Cardiac fibroblast (primary cell): Measurements from ENCODE around the gene PRAMEF12.

Experiments used
- DNase-seq, 2 donors: peaks; one replicate each; pipeline versions ENCODE4 v3.0.0 to v3.0.0-alpha.2; 2010; ENCODE audit warnings: low read depth in 2 of 2
- H3K4me3 ChIP-seq, 2 donors: replicated peaks in 1 of 2; 1 replicate in 1 of 2; 2 replicates in 1 of 2; pipeline ENCODE4 v1.5.1; 2011; ENCODE audit warnings: low read depth in 2 of 2, low read length in 2 of 2, mild to moderate bottlenecking in 2 of 2, moderate library complexity in 1 of 2
- CTCF ChIP-seq: IDR thresholded peaks from one replicate; pipeline ENCODE4 v1.5.1; 2011; ENCODE audit warnings: low read depth, mild to moderate bottlenecking, low read length, inconsistent platforms

Gene PRAMEF12

GRCh38 chr1:12757836-12758235 lies 15.7 kb upstream of the PRAMEF12 start:
- H3K4me3 ChIP-seq: no peak overlapping the region
- no peak for TF ChIP-seq CTCF
- DNase-seq: no peak

- TF ChIP-seq CTCF: no peak
Measured at GRCh38 chr1:12760256-12760795, 13.2 kb upstream of the PRAMEF12 start.

GRCh38 chr1:12761781-12762180 lies 11.8 kb upstream of the PRAMEF12 start:
- DNase-seq: no peak
- H3K4me3 ChIP-seq: no peak overlapping the region
- TF ChIP-seq CTCF: no peak

More at GRCh38 chr1:12760256-12760795, 13.2 kb upstream of the PRAMEF12 start:
- no peak for DNase-seq
- no peak overlapping the region for H3K4me3 ChIP-seq

GRCh38 chr1:12762766-12763165 lies 10.8 kb upstream of the PRAMEF12 start:
- DNase-seq: no peak
- no peak overlapping the region for H3K4me3 ChIP-seq
- TF ChIP-seq CTCF: no peak

GRCh38 chr1:12763479-12763878 lies 10.1 kb upstream of the PRAMEF12 start:
- TF ChIP-seq CTCF: no peak
- H3K4me3 ChIP-seq: no peak overlapping the region
- DNase-seq: no peak

- DNase-seq: no peak
- no peak for TF ChIP-seq CTCF
- H3K4me3 ChIP-seq: no peak overlapping the region
Measured at GRCh38 chr1:12764016-12764415, 9.5 kb upstream of the PRAMEF12 start.

GRCh38 chr1:12769031-12769430 lies 4.5 kb upstream of the PRAMEF12 start:
- no peak for TF ChIP-seq CTCF
- H3K4me3 ChIP-seq: no peak overlapping the region
- DNase-seq: no peak
